ENCODE measurements around the gene CAMSAP2.

The CAMSAP2 gene

GRCh38 chr1:200901796-200902444, 163.2 kb downstream of the CAMSAP2 start:
- TF ChIP-seq CTCF (IDR thresholded peaks at IDR 0.05; ENCODE audit: control extremely low read depth, extremely low read depth, low read depth, missing control alignments) = no peak
- DNase-seq (ENCODE audit: extremely low spot score) = no peak
- ChIA-PET CTCF (interaction anchor here (1.4 to 4.0 kb wide), 5 partner anchors 10 to 343 kb away, joined by 3 to 26 read pairs (median 7); no protein-coding TSS in a partner anchor), POLR2A (no interaction called here)

GRCh38 chr1:200903793-200904192, 165.1 kb downstream of the CAMSAP2 start:
- POLR2A ChIA-PET = interaction anchor here (0.7 kb wide), 1 partner anchor 123 kb away, joined by 7 read pairs; no protein-coding TSS in a partner anchor
- no peak for TF ChIP-seq CTCF (IDR thresholded peaks at IDR 0.05; ENCODE audit: control extremely low read depth, extremely low read depth, low read depth, missing control alignments)
- DNase-seq (ENCODE audit: extremely low spot score) = no peak
- CTCF ChIA-PET = interaction anchor here (1.0 to 4.0 kb wide), 5 partner anchors 9 to 138 kb away, joined by 3 to 26 read pairs (median 4); partner anchors contain the start of gene INAVA

GRCh38 chr1:200904772-200905171, 166.1 kb downstream of the CAMSAP2 start:
- TF ChIP-seq CTCF (IDR thresholded peaks at IDR 0.05; ENCODE audit: control extremely low read depth, extremely low read depth, low read depth, missing control alignments) = no peak
- ChIA-PET POLR2A (no interaction called here), CTCF (interaction anchor here (1.0 to 4.0 kb wide), 5 partner anchors 10 to 137 kb away, joined by 4 to 26 read pairs (median 4); partner anchors contain the start of gene INAVA)
- DNase-seq (ENCODE audit: extremely low spot score) = no peak

GRCh38 chr1:200905411-200906052, 166.8 kb downstream of the CAMSAP2 start:
- CTCF ChIA-PET = interaction anchor here (1.3 to 4.0 kb wide), 3 partner anchors 10 to 66 kb away, joined by 4 to 26 read pairs (median 4); no protein-coding TSS in a partner anchor
- DNase-seq (ENCODE audit: extremely low spot score) = no peak
- TF ChIP-seq CTCF (IDR thresholded peaks at IDR 0.05; ENCODE audit: control extremely low read depth, extremely low read depth, low read depth, missing control alignments) = no peak
- POLR2A ChIA-PET = no interaction called here

GRCh38 chr1:200906491-200906890, 167.8 kb downstream of the CAMSAP2 start:
- POLR2A ChIA-PET = no interaction called here
- CTCF ChIA-PET = interaction anchor here (0.9 to 3.3 kb wide), 6 partner anchors 14 to 285 kb away, joined by 3 to 9 read pairs (median 6); no protein-coding TSS in a partner anchor
- DNase-seq (ENCODE audit: extremely low spot score) = no peak
- no peak for TF ChIP-seq CTCF (IDR thresholded peaks at IDR 0.05; ENCODE audit: control extremely low read depth, extremely low read depth, low read depth, missing control alignments)

GRCh38 chr1:200907611-200908097, 169.0 kb downstream of the CAMSAP2 start:
- TF ChIP-seq CTCF (IDR thresholded peaks at IDR 0.05; ENCODE audit: control extremely low read depth, extremely low read depth, low read depth, missing control alignments) = no peak
- peak; percentile 72 for DNase-seq (ENCODE audit: extremely low spot score)
- CTCF ChIA-PET = interaction anchor here (0.8 to 3.6 kb wide), 12 partner anchors 10 to 286 kb away, joined by 3 to 15 read pairs (median 4); partner anchors contain the start of gene INAVA
- POLR2A ChIA-PET = no interaction called here
